Astrocyte (in vitro differentiated cells and primary cell): ENCODE results near the gene USP22.

ENCODE experiments used
- EZH2 ChIP-seq: IDR thresholded peaks from 2 replicates; pipeline ENCODE4 v1.6.1; 2012; ENCODE audit warnings: mild to moderate bottlenecking, low read length, inconsistent platforms; ENCODE audit not compliant: insufficient read depth
- TF ChIP-seq, protein P1 (sequence below): IDR thresholded peaks from 2 replicates; pipeline ENCODE4 v1.5.1; 2011; ENCODE audit warnings: low read depth, mild to moderate bottlenecking, inconsistent platforms, low read length, moderate library complexity; ENCODE audit not compliant: insufficient read depth

DNA sequence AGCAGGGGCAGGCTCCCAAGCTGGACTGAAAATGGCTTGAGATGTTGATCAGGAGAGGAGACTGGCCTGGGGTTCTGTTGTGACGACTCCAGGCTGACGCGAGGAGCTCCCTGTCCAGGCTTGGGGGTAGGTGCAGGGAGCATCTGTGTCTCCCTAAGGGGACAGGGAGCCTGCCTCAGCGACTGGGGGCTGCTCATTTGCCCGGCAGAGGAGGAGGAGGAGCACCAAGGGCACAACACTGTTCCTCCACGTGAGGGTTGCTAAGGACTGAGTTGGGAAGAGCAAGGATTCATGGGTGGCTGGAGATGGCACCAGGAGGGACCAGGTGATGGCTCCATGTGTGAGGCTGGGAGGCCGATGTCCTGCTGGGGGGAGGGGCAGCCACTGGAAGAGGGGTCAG lies 53.3 kb downstream of the USP22 start:
- TF ChIP-seq, protein P1, sequence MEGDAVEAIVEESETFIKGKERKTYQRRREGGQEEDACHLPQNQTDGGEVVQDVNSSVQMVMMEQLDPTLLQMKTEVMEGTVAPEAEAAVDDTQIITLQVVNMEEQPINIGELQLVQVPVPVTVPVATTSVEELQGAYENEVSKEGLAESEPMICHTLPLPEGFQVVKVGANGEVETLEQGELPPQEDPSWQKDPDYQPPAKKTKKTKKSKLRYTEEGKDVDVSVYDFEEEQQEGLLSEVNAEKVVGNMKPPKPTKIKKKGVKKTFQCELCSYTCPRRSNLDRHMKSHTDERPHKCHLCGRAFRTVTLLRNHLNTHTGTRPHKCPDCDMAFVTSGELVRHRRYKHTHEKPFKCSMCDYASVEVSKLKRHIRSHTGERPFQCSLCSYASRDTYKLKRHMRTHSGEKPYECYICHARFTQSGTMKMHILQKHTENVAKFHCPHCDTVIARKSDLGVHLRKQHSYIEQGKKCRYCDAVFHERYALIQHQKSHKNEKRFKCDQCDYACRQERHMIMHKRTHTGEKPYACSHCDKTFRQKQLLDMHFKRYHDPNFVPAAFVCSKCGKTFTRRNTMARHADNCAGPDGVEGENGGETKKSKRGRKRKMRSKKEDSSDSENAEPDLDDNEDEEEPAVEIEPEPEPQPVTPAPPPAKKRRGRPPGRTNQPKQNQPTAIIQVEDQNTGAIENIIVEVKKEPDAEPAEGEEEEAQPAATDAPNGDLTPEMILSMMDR, result no peak
- TF ChIP-seq EZH2, result no peak
